Measurements from ENCODE around the gene NTN5.

The NTN5 gene

DNA sequence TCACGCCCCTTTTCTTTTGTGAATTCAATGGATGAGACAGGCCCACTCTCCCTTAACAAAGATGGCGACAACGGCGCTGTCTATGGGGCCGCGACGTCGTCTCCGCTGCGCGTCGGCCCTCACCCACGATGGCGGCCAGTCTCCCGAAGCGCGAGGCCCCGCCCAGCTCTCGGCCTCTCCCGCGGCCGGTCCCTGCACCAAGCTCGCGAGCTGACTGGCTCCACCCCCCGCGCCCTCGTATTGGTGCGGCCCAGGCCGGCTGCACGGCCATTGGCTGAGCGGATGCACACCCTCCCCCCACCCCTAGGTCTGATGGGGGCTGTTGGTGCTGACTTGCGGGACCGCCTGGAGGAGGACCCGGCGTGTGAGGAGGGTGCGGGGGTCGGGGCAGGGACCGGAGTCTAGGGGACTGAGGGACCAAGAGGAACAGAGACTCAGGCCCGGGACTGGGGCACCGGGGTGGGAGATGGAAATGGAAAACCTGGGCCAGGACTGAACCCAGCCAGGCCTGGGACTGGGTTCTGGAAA, 48.7 kb downstream of the NTN5 start:
- no peak for TF ChIP-seq Cebpa-rat (IDR thresholded peaks at IDR 0.05)
- peaks cover 37 to 67% (median 49%) of the 10 kb centered on the region in 10 experiments for H3K4me1 ChIP-seq
- H3K36me3 ChIP-seq, result peaks cover 12 to 49% (median 27%) of the 10 kb centered on the region in 11 experiments; a peak in 20 of 22 replicates
- peak overlapping the region; percentile 72 to 90 (median 83) for H3K27ac ChIP-seq
- H3K4me2 ChIP-seq, result peak overlapping the region; percentile 80 to 97 (median 94)
- peak overlapping the region; percentile 80 to 87 (median 83); a peak in 21 of 22 replicates for H3K9ac ChIP-seq
- H3K9me3 ChIP-seq (replicated peaks in 1 of 11), result no peaks in the 10 kb centered on the region
- H4K20me1 ChIP-seq, result peaks cover 0 to 22% (median 0%) of the 10 kb centered on the region in 11 experiments; a peak in 2 of 22 replicates
- H3K4me3 ChIP-seq, result peak overlapping the region; percentile 43 to 74 (median 63)
- H3K27me3 ChIP-seq, result no peaks in the 10 kb centered on the region

DNA sequence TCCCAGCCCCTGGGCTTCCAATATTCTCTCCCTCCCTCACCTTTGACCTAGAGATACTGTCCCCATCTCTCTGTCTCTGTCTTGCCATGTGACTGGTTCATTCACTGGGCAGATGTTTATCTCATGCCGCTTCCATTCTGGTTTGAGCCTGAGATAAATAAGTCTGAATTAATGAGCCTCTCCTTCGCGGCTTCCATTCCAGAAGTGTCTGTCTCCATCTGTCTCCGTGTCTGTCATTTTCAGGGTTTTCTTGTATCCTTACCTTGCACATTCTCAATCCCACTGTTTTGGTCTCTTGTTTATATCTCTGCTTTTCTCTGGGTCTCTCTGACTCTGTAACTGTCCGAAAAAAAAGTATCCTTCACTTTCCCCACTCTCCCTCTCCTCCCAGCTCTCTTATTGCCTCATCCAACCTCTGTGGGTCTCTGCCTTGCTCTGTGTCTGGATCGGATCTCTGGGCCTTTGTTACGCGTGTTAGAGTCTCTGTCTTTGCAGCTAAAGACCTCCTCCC, 49.2 kb downstream of the NTN5 start:
- H3K27me3 ChIP-seq, result no peaks in the 10 kb centered on the region
- peak overlapping the region; percentile 69 to 90 (median 83) for H3K27ac ChIP-seq
- no peak for TF ChIP-seq Cebpa-rat (IDR thresholded peaks at IDR 0.05)
- peaks cover 11 to 43% (median 25%) of the 10 kb centered on the region in 11 experiments; a peak in 20 of 22 replicates for H3K36me3 ChIP-seq
- H3K4me3 ChIP-seq, result peak overlapping the region; percentile 40 to 66 (median 55)
- H3K9me3 ChIP-seq (replicated peaks in 1 of 11), result no peaks in the 10 kb centered on the region
- H3K9ac ChIP-seq, result peak overlapping the region; percentile 78 to 87 (median 82); a peak in 21 of 22 replicates
- peak overlapping the region; percentile 79 to 97 (median 93) for H3K4me2 ChIP-seq
- H3K4me1 ChIP-seq, result peaks cover 37 to 67% (median 49%) of the 10 kb centered on the region in 10 experiments
- H4K20me1 ChIP-seq, result peaks cover 0 to 20% (median 1%) of the 10 kb centered on the region in 11 experiments; a peak in 10 of 22 replicates

DNA sequence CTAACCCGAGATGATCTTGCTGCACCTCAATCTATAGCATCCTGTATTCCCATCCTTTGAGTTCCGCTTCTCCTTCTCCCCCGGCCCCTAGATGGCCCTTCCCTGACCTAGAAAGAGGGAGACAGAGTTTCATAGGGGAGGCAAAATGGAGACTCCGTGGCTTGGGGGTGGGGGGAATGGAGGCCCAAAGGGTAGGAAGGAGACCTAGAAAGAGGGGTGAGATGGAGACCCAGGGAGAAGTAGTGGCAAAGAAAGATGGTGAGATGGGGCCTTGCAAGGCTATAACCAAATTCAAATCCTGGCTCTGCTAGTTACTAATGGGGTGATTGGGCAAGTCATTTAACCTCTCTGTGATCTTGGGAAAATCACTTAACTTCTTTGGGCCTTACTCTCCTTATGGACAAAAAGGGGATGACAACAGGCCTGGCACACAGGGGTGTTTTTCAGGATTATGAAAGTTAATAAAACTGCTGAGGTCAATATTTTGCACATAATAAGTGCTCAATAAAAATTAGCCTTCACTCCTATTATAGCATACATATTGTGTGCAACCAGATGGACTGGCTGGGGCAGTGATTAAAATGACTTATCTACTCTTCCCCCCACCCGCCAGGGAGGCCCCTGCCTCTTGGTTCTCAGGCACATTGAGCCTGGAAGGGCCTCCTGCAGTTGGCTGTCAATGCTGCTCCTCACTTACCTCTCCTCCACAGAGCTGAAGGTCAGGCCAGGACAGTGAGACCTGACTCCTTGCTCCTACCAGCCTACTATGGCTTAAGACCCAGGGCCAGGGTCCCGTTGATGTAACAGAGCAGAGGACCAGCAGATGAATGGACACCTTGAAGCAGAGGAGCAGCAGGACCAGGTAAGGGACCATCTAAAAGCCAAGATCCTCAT, 52.9 kb downstream of the NTN5 start:
- H3K27me3 ChIP-seq, result no peaks in the 10 kb centered on the region

DNA sequence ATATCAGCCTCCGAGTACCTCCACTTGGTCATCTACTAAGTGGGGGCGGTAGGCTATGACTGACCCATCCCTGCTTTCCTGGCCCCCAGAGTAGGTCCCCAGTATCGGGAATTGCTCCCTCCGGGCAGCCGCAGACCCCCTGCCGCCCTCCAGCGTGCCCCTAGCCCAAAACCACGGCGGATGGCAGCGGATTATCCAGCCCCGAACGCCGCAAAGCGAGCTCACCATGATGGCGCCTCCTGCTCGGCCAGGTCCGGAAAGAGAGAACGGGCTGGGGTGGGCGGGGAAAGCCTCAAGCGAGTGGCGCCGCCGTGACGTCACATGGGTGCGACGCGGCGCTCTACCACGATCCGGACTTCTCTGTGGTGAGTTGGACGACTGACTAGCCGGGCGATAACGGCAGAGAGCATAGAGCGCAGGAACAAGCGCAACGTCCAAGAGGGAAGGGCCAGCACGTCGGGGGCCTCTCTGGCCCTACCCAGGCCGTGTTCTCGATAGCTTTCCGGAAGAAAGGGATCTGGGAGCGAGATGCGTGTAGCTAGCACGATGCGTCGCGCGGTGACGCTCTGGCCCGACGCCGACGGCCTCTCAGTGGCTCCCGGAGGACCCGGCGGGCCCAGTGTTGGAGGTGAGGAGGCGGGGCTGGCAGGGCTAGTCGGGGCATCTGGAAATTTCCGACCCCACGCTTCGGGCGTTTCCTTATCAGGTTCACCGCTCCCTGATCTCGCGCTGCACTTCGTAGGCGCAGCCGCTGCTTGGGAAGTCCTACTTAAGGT, 53.7 kb downstream of the NTN5 start, which contains the start of the genes RPL18 and SPHK2:
Gene RPL18 (minus strand): TSS at position 263 of the 776 bp plus-strand sequence. CDS start 35 bp downstream, at position 228.
Gene SPHK2 (plus strand): TSS at position 591 of the 776 bp plus-strand sequence. CDS start 1,009 bp downstream, outside the sequence.
- no peak for TF ChIP-seq Cebpa-rat (IDR thresholded peaks at IDR 0.05)
- H3K4me1 ChIP-seq, result peaks cover 53 to 76% (median 72%) of the 10 kb centered on the region in 10 experiments

More for the DNA sequence above, 52.9 kb downstream of the NTN5 start:
- Histone ChIP-seq H3K9me3 (replicated peaks in 1 of 11) (no peaks in the 10 kb centered on the region), H3K4me3 (peak overlapping the region; percentile 59 to 98 (median 88)), H3K4me1 (peaks cover 60 to 81% (median 76%) of the 10 kb centered on the region in 10 experiments), H4K20me1 (peaks cover 35 to 39% (median 38%) of the 10 kb centered on the region in 11 experiments), H3K27ac (peak overlapping the region; percentile 78 to 98 (median 93)), H3K36me3 (peaks cover 34 to 47% (median 37%) of the 10 kb centered on the region in 11 experiments), H3K9ac (peak overlapping the region; percentile 82 to 100 (median 96)), H3K4me2 (peak overlapping the region; percentile 71 to 96 (median 89))
- no peak for TF ChIP-seq Cebpa-rat (IDR thresholded peaks at IDR 0.05)

DNA sequence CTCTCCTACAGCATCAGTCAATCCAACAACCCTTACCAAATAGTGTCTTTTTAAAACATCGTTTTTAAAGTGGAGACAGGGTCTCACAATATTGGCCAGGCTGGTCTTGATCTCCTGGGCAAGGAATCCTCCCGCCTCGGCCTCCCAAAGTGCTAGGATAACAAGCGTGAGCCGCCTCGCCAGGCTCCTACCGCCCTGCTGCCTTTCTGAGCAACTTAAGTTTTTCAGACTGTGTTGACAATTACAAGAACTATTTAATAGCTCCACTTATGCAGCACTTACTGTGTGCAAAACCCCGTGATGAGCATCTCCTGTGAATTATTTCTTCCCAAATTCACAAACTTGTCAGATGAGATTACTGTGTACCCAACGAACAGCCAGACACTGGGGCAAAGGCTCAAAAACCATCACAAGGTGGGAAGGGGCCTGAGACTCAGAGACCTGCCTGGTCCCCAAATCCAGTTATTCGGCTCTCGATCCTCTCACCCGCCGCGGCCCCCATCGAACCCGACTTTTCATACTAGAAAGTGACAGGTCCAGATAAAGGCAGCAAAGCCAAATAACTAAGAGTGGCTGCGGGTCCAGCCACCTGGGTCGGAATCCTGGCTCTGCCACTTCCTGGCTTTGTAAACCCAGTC, 54.4 kb downstream of the NTN5 start:
- H3K4me3 ChIP-seq, result peak overlapping the region; percentile 79 to 100 (median 92)
- H3K27me3 ChIP-seq, result no peaks in the 10 kb centered on the region
- peaks cover 38 to 54% (median 45%) of the 10 kb centered on the region in 11 experiments for H3K36me3 ChIP-seq
- H3K9ac ChIP-seq, result peak overlapping the region; percentile 93 to 100 (median 98)
- peak overlapping the region; percentile 87 to 98 (median 93) for H3K27ac ChIP-seq
- peaks cover 54 to 72% (median 69%) of the 10 kb centered on the region in 10 experiments for H3K4me1 ChIP-seq
- TF ChIP-seq Cebpa-rat (IDR thresholded peaks at IDR 0.05), result no peak
- H4K20me1 ChIP-seq, result peaks cover 40 to 55% (median 53%) of the 10 kb centered on the region in 11 experiments
- no peaks in the 10 kb centered on the region for H3K9me3 ChIP-seq (replicated peaks in 1 of 11)
- H3K4me2 ChIP-seq, result peak overlapping the region; percentile 91 to 99 (median 97)

More for the DNA sequence above, 53.7 kb downstream of the NTN5 start, which contains the start of the genes RPL18 and SPHK2:
- peaks cover 38 to 51% (median 42%) of the 10 kb centered on the region in 11 experiments for H3K36me3 ChIP-seq
- peak within 1 kb of the TSS; percentile 79 to 100 (median 92) for H3K4me3 ChIP-seq
- H3K9ac ChIP-seq, result peak within 1 kb of the TSS; percentile 93 to 100 (median 98)
- H3K27ac ChIP-seq, result peak within 1 kb of the TSS; percentile 87 to 98 (median 93)
- peaks cover 40 to 48% (median 46%) of the 10 kb centered on the region in 11 experiments for H4K20me1 ChIP-seq
- no peaks in the 10 kb centered on the region for H3K9me3 ChIP-seq (replicated peaks in 1 of 11)
- H3K4me2 ChIP-seq, result peak within 1 kb of the TSS; percentile 91 to 99 (median 97)
- H3K27me3 ChIP-seq, result no peaks in the 10 kb centered on the region

- H3K9me3 ChIP-seq (replicated peaks in 1 of 11), result no peaks in the 10 kb centered on the region
- H4K20me1 ChIP-seq, result peaks cover 40 to 64% (median 61%) of the 10 kb centered on the region in 11 experiments
- peaks cover 38 to 61% (median 52%) of the 10 kb centered on the region in 11 experiments for H3K36me3 ChIP-seq
- H3K4me2 ChIP-seq, result peak overlapping the region; percentile 91 to 99 (median 97)
- peak overlapping the region; percentile 79 to 100 (median 92) for H3K4me3 ChIP-seq
- H3K27ac ChIP-seq, result peak overlapping the region; percentile 87 to 98 (median 93); a peak in 21 of 22 replicates
- no peak for TF ChIP-seq Cebpa-rat (IDR thresholded peaks at IDR 0.05)
- H3K27me3 ChIP-seq, result no peaks in the 10 kb centered on the region
- H3K9ac ChIP-seq, result peak overlapping the region; percentile 93 to 100 (median 98)
- peaks cover 45 to 66% (median 59%) of the 10 kb centered on the region in 10 experiments for H3K4me1 ChIP-seq
Observed at GRCh38 chr19:48617146-48617937, 55.5 kb downstream of the NTN5 start.

- no peaks in the 10 kb centered on the region for H3K9me3 ChIP-seq (replicated peaks in 1 of 11)
- peak overlapping the region; percentile 79 to 100 (median 92); a peak in 19 of 20 replicates for H3K4me3 ChIP-seq
- no peak for TF ChIP-seq Cebpa-rat (IDR thresholded peaks at IDR 0.05)
- H3K4me1 ChIP-seq, result peaks cover 44 to 63% (median 52%) of the 10 kb centered on the region in 10 experiments
- H3K27me3 ChIP-seq, result no peaks in the 10 kb centered on the region
- peaks cover 40 to 71% (median 61%) of the 10 kb centered on the region in 11 experiments for H4K20me1 ChIP-seq
- H3K4me2 ChIP-seq, result peak overlapping the region; percentile 91 to 99 (median 97)
- H3K36me3 ChIP-seq, result peaks cover 38 to 59% (median 52%) of the 10 kb centered on the region in 11 experiments
- H3K9ac ChIP-seq, result peak overlapping the region; percentile 93 to 100 (median 98)
- peak overlapping the region in 10 of 11 experiments; percentile 89 to 98 (median 93); a peak in 17 of 22 replicates for H3K27ac ChIP-seq
Observed at GRCh38 chr19:48616491-48617056, 56.2 kb downstream of the NTN5 start.
